Suprapubic skin (tissue), 4 donors: ENCODE data around the gene CRAT.

Experiments
- CTCF ChIP-seq, 2 donors: fragments of 200-600 bp in 1 of 2; fragments of 450-650 bp in 1 of 2; sonication (generic) in 1 of 2; IDR thresholded peaks; one replicate each; pipeline ENCODE4 v1.5.1; 2016 to 2019; ENCODE audit warnings: antibody characterized with exemption in 2 of 2, mild to moderate bottlenecking in 1 of 2, moderate library complexity in 1 of 2
- POLR2A ChIP-seq, 2 donors: fragments of 450-650 bp; IDR thresholded peaks; one replicate each; pipeline ENCODE4 v1.6.1; 2017; ENCODE audit warnings: antibody characterized with exemption in 2 of 2, mild to moderate bottlenecking in 2 of 2, moderate library complexity in 2 of 2
- POLR2AphosphoS5 ChIP-seq, 3 donors: sonication (generic); formaldehyde crosslinking; IDR thresholded peaks; one replicate each; pipeline ENCODE4 v1.6.1; 2017; ENCODE audit warnings: antibody characterized with exemption in 3 of 3

DNA sequence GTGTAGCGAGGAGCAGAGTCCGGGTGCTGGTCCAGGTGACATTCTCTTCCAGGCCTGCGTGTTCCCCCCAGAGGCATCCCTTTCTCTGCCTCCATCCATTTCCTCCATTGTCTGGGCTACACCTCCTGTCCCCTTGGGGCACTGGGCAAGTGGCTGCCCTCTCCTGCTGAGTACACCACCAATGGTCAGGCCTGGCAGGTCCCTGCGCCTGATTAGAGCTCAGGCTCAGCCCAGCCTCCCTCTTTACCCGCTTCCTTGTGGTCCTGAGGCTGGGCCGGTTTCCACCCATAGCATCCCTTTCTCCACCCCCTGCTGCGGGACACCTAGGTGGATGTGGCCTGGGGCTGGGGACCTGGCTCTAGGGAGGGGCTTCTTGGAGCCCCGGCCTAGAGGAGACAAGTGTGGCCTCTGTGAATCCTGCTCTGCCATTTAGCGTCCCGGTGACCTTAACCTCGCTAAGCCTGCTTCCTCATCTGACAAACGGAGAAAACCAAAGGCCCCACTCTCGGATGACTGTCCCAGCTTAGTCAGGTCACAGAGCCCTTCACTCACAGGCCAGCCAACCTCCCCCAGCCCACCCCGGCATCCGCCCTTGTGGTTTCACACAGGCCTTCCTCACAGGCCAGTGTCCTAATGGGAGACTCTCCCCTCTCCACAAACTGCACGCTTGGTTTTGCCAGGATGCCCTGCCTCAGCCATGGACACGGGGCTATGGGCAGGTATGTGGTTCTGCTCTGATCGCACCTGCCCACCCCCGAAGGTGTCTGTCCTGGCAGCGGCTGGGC lies 16.8 kb downstream of the CRAT start:
- TF ChIP-seq CTCF (IDR thresholded peaks at IDR 0.05) (no peak), POLR2A (IDR thresholded peaks at IDR 0.05) (no peak), POLR2AphosphoS5 (IDR thresholded peaks at IDR 0.05) (no peak)
